WTC11 (cell line): ENCODE measurements around the gene TCF12. TPM values are rescaled to one million over a fixed set of nuclear protein-coding genes. Genes with fewer than 3 reads are reported as not detected.

Source experiments
- ATAC-seq: fragments of 200-7000 bp; cut with Tn5 transposase; 2 replicates; pipeline ENCODE4 v1.10.0; 2021; ENCODE audit warnings: mild to moderate bottlenecking, moderate library complexity
- CTCF ChIA-PET: fragments of 300-600 bp; sonication (Branson Sonifier 250); formaldehyde crosslinking; loops from one replicate; lab custom pipeline; 2021; ENCODE audit warnings: antibody characterized with exemption; lab: Charles Lee
- POLR2A ChIA-PET: fragments of 350-600 bp; sonication (Branson Sonifier 250); formaldehyde crosslinking; loops from one replicate; lab custom pipeline; 2021; ENCODE audit warnings: antibody characterized with exemption; lab: Charles Lee
- DNase-seq: peaks from one replicate; pipeline ENCODE4 v3.0.0; 2021; ENCODE audit warnings: low spot score
- H3K27ac Mint-ChIP-seq: 2 replicates; pipeline ENCODE4 v1.8.0; 2021; ENCODE audit warnings: mixed read lengths
- H3K27me3 Mint-ChIP-seq: 2 replicates; pipeline ENCODE4 v1.8.0; 2021; ENCODE audit warnings: low read depth, mild to moderate bottlenecking, moderate library complexity, mixed read lengths
- H3K36me3 Mint-ChIP-seq: 2 replicates; pipeline ENCODE4 v1.8.0; 2021; ENCODE audit warnings: mixed read lengths
- H3K4me1 Mint-ChIP-seq: 2 replicates; pipeline ENCODE4 v1.8.0; 2022; ENCODE audit warnings: mixed read lengths
- H3K4me3 Mint-ChIP-seq: 2 replicates; pipeline ENCODE4 v1.8.0; 2021; ENCODE audit warnings: mild to moderate bottlenecking, moderate library complexity, mixed read lengths
- H3K9me3 Mint-ChIP-seq: 2 replicates; pipeline ENCODE4 v1.8.0; 2021; ENCODE audit warnings: mixed read lengths
- ESRRA ChIP-seq: sonication (generic); formaldehyde crosslinking; IDR thresholded peaks from 2 replicates; pipeline ENCODE4 v1.8.1; 2022; ENCODE audit warnings: mild to moderate bottlenecking, missing genetic modification reagents, borderline replicate concordance
- IRF2 ChIP-seq: sonication (generic); formaldehyde crosslinking; IDR thresholded peaks from 2 replicates; pipeline ENCODE4 v1.8.0; 2022; ENCODE audit warnings: low read depth, missing genetic modification reagents, borderline replicate concordance
- JAZF1 ChIP-seq: fragments of 250-450 bp; sonication (Bioruptor Pico); IDR thresholded peaks from 2 replicates; pipeline ENCODE4 v1.9.0; 2021; ENCODE audit warnings: moderate library complexity, mild to moderate bottlenecking, inconsistent platforms
- JUN ChIP-seq: sonication (generic); formaldehyde crosslinking; IDR thresholded peaks from 2 replicates; pipeline ENCODE4 v1.8.0; 2023; ENCODE audit warnings: mild to moderate bottlenecking, missing genetic modification reagents
- KAT7 ChIP-seq: sonication (generic); formaldehyde crosslinking; IDR thresholded peaks from 2 replicates; pipeline ENCODE4 v1.8.1; 2023; ENCODE audit warnings: missing genetic modification reagents, mild to moderate bottlenecking, borderline replicate concordance
- NFATC4 ChIP-seq: fragments of 250-450 bp; sonication (Bioruptor Pico); IDR thresholded peaks from 2 replicates; pipeline ENCODE4 v1.9.0; 2021; ENCODE audit warnings: mild to moderate bottlenecking
- NR1H2 ChIP-seq: sonication (generic); formaldehyde crosslinking; IDR thresholded peaks from 2 replicates; pipeline ENCODE4 v1.9.0; 2021; ENCODE audit warnings: mild to moderate bottlenecking, moderate library complexity, missing genetic modification reagents
- NR2C2 ChIP-seq: sonication (generic); formaldehyde crosslinking; IDR thresholded peaks from 2 replicates; pipeline ENCODE4 v1.8.0; 2022; ENCODE audit warnings: mild to moderate bottlenecking, missing genetic modification reagents
- OVOL2 ChIP-seq: fragments of 250-450 bp; sonication (Bioruptor Pico); IDR thresholded peaks from 2 replicates; pipeline ENCODE4 v1.9.0; 2021; ENCODE audit warnings: mild to moderate bottlenecking, borderline replicate concordance
- SMAD3 ChIP-seq: sonication (generic); formaldehyde crosslinking; IDR thresholded peaks from 2 replicates; pipeline ENCODE4 v1.8.0; 2022; ENCODE audit warnings: missing genetic modification reagents, mild to moderate bottlenecking, borderline replicate concordance
- ZNF317 ChIP-seq: sonication (generic); formaldehyde crosslinking; IDR thresholded peaks from 2 replicates; pipeline ENCODE4 v1.8.1; 2023; ENCODE audit warnings: low read depth, mild to moderate bottlenecking, moderate library complexity, missing genetic modification reagents, borderline replicate concordance
- total RNA-seq: library from RNA; stranded (reverse); gene quantifications from 3 replicates; pipeline ENCODE4 v1.2.3, GENCODE V29; 2021
- TF ChIP-seq, protein P1 (sequence below): sonication (generic); formaldehyde crosslinking; IDR thresholded peaks from 2 replicates; pipeline ENCODE4 v1.8.1; 2022; ENCODE audit warnings: low read depth, missing genetic modification reagents, borderline replicate concordance
- TF ChIP-seq, protein P2 (sequence below): sonication (generic); formaldehyde crosslinking; IDR thresholded peaks from 2 replicates; pipeline ENCODE4 v1.8.0; 2023; ENCODE audit warnings: mild to moderate bottlenecking, missing genetic modification reagents
- TF ChIP-seq, protein P3 (sequence below): sonication (generic); formaldehyde crosslinking; IDR thresholded peaks from 2 replicates; pipeline ENCODE4 v1.8.0; 2023; ENCODE audit warnings: missing genetic modification reagents, mild to moderate bottlenecking, borderline replicate concordance
- TF ChIP-seq, protein P4 (sequence below): sonication (generic); formaldehyde crosslinking; IDR thresholded peaks from 2 replicates; pipeline ENCODE4 v1.8.1; 2022; ENCODE audit warnings: mild to moderate bottlenecking, missing genetic modification reagents, moderate library complexity, borderline replicate concordance

TCF12 gene
- total RNA-seq, 1 experiment from 2014 or later: 73.2 TPM

DNA sequence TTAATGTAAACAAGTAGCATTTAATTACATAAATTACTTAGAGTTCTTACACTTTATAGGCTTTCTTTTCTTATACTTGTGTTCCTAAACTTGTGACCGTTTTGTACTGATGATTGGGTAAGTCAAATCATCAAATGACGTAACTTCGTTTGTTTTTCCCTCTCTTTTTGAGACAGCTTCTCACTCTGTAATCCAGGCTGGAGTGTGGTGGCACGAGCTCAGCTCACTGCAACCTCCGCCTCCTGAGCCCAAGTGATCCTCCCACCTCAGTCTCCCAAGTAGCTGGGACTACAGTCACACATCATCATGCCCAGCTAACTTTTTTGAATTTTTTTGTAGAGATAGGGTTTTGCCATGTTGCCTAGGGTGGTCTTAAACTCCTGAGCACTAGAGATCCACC, 226.0 kb downstream of the TCF12 start:
- CTCF ChIA-PET: interaction anchor here (0.5 to 8.4 kb wide), 5 partner anchors 132 to 653 kb away, joined by 3 to 100 read pairs (median 4); no protein-coding TSS in a partner anchor
- no peaks in the 10 kb centered on the region for H3K36me3 Mint-ChIP-seq
- no peak for ATAC-seq
- H3K4me3 Mint-ChIP-seq: no peak overlapping the region
- peaks cover 15% of the 10 kb centered on the region for H3K4me1 Mint-ChIP-seq
- TF ChIP-seq NFATC4 (CRISPR knock-in tag) (no peak), OVOL2 (CRISPR knock-in tag) (no peak), KAT7 (CRISPR knock-in tag) (no peak), ZNF317 (no peak), NR2C2 (CRISPR knock-in tag) (no peak), IRF2 (CRISPR knock-in tag) (no peak), SMAD3 (no peak), ESRRA (CRISPR knock-in tag) (no peak), JAZF1 (CRISPR knock-in tag) (no peak), NR1H2 (CRISPR knock-in tag) (no peak), JUN (CRISPR knock-in tag) (no peak)
- TF ChIP-seq, protein P1, sequence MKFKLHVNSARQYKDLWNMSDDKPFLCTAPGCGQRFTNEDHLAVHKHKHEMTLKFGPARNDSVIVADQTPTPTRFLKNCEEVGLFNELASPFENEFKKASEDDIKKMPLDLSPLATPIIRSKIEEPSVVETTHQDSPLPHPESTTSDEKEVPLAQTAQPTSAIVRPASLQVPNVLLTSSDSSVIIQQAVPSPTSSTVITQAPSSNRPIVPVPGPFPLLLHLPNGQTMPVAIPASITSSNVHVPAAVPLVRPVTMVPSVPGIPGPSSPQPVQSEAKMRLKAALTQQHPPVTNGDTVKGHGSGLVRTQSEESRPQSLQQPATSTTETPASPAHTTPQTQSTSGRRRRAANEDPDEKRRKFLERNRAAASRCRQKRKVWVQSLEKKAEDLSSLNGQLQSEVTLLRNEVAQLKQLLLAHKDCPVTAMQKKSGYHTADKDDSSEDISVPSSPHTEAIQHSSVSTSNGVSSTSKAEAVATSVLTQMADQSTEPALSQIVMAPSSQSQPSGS (CRISPR knock-in tag): no peak
- TF ChIP-seq, protein P2, sequence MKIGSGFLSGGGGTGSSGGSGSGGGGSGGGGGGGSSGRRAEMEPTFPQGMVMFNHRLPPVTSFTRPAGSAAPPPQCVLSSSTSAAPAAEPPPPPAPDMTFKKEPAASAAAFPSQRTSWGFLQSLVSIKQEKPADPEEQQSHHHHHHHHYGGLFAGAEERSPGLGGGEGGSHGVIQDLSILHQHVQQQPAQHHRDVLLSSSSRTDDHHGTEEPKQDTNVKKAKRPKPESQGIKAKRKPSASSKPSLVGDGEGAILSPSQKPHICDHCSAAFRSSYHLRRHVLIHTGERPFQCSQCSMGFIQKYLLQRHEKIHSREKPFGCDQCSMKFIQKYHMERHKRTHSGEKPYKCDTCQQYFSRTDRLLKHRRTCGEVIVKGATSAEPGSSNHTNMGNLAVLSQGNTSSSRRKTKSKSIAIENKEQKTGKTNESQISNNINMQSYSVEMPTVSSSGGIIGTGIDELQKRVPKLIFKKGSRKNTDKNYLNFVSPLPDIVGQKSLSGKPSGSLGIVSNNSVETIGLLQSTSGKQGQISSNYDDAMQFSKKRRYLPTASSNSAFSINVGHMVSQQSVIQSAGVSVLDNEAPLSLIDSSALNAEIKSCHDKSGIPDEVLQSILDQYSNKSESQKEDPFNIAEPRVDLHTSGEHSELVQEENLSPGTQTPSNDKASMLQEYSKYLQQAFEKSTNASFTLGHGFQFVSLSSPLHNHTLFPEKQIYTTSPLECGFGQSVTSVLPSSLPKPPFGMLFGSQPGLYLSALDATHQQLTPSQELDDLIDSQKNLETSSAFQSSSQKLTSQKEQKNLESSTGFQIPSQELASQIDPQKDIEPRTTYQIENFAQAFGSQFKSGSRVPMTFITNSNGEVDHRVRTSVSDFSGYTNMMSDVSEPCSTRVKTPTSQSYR (CRISPR knock-in tag): no peak
- TF ChIP-seq, protein P3, sequence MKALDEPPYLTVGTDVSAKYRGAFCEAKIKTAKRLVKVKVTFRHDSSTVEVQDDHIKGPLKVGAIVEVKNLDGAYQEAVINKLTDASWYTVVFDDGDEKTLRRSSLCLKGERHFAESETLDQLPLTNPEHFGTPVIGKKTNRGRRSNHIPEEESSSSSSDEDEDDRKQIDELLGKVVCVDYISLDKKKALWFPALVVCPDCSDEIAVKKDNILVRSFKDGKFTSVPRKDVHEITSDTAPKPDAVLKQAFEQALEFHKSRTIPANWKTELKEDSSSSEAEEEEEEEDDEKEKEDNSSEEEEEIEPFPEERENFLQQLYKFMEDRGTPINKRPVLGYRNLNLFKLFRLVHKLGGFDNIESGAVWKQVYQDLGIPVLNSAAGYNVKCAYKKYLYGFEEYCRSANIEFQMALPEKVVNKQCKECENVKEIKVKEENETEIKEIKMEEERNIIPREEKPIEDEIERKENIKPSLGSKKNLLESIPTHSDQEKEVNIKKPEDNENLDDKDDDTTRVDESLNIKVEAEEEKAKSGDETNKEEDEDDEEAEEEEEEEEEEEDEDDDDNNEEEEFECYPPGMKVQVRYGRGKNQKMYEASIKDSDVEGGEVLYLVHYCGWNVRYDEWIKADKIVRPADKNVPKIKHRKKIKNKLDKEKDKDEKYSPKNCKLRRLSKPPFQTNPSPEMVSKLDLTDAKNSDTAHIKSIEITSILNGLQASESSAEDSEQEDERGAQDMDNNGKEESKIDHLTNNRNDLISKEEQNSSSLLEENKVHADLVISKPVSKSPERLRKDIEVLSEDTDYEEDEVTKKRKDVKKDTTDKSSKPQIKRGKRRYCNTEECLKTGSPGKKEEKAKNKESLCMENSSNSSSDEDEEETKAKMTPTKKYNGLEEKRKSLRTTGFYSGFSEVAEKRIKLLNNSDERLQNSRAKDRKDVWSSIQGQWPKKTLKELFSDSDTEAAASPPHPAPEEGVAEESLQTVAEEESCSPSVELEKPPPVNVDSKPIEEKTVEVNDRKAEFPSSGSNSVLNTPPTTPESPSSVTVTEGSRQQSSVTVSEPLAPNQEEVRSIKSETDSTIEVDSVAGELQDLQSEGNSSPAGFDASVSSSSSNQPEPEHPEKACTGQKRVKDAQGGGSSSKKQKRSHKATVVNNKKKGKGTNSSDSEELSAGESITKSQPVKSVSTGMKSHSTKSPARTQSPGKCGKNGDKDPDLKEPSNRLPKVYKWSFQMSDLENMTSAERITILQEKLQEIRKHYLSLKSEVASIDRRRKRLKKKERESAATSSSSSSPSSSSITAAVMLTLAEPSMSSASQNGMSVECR: no peak
- TF ChIP-seq, protein P4, sequence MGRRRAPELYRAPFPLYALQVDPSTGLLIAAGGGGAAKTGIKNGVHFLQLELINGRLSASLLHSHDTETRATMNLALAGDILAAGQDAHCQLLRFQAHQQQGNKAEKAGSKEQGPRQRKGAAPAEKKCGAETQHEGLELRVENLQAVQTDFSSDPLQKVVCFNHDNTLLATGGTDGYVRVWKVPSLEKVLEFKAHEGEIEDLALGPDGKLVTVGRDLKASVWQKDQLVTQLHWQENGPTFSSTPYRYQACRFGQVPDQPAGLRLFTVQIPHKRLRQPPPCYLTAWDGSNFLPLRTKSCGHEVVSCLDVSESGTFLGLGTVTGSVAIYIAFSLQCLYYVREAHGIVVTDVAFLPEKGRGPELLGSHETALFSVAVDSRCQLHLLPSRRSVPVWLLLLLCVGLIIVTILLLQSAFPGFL (CRISPR knock-in tag): no peak
- H3K27ac Mint-ChIP-seq: peak overlapping the region; percentile 50; the same call in 1 of the 2 replicates
- no peaks in the 10 kb centered on the region for H3K27me3 Mint-ChIP-seq
- H3K9me3 Mint-ChIP-seq: no peaks in the 10 kb centered on the region
- no peak for DNase-seq
- POLR2A ChIA-PET: no interaction called here
